UCSD-AML1 (cell line): ENCODE data around the gene PNMA6E.

Experiments
- DNase-seq: peaks from one replicate; lab custom pipeline; 2025; ENCODE audit not compliant: unreplicated experiment; lab: John Stamatoyannopoulos, UW

The PNMA6E gene

GRCh38 chrX:153401133-153401764, at the start of gene PNMA6E:
PNMA6E (minus strand) TSS chrX:153401350; CDS start chrX:153398849, 2,501 bp downstream.
- no peak for DNase-seq

- DNase-seq: no peak
These were observed 49.8 kb upstream of the PNMA6E start for GRCh38 chrX:153450949-153451277.

GRCh38 chrX:153450114-153450948, 49.2 kb upstream of the PNMA6E start:
- no peak for DNase-seq

- no peak for DNase-seq
These were observed 48.4 kb upstream of the PNMA6E start for GRCh38 chrX:153449368-153450113.

- DNase-seq: no peak
These were observed 47.6 kb upstream of the PNMA6E start for GRCh38 chrX:153448556-153449367.

- no peak for DNase-seq
These were observed 46.4 kb upstream of the PNMA6E start for GRCh38 chrX:153447581-153447960.

- DNase-seq: no peak
These were observed 45.9 kb upstream of the PNMA6E start for GRCh38 chrX:153446950-153447580.

GRCh38 chrX:153446636-153446936, 45.4 kb upstream of the PNMA6E start:
- DNase-seq: no peak

- no peak for DNase-seq
These were observed 44.9 kb upstream of the PNMA6E start, which contains the start of gene TREX2 for GRCh38 chrX:153445856-153446635. TREX2 (minus strand) TSS chrX:153446056; CDS start chrX:153445430, 626 bp downstream.

GRCh38 chrX:153445106-153445855, 44.1 kb upstream of the PNMA6E start:
- DNase-seq: no peak

- no peak for DNase-seq
These were observed 43.3 kb upstream of the PNMA6E start for GRCh38 chrX:153444333-153445011.

GRCh38 chrX:153443476-153444332, 42.6 kb upstream of the PNMA6E start:
- no peak for DNase-seq

GRCh38 chrX:153442463-153442862, 41.3 kb upstream of the PNMA6E start:
- no peak for DNase-seq

- DNase-seq: no peak
These were observed 40.8 kb upstream of the PNMA6E start for GRCh38 chrX:153441981-153442380.

- no peak for DNase-seq
These were observed 40.1 kb upstream of the PNMA6E start for GRCh38 chrX:153441296-153441695.

GRCh38 chrX:153440556-153441135, 39.5 kb upstream of the PNMA6E start:
- DNase-seq: no peak

- DNase-seq: no peak
These were observed 38.8 kb upstream of the PNMA6E start for GRCh38 chrX:153439977-153440376.
